ENCODE data around the gene PDE1A.

Gene PDE1A

GRCh38 chr2:182447163-182447562, 20.3 kb upstream of the PDE1A start:
- TF ChIP-seq CTCF (conservative IDR thresholded peaks at IDR 0.05), result no peak
- H3K27ac ChIP-seq, result no peak overlapping the region

GRCh38 chr2:182446087-182446486, 19.3 kb upstream of the PDE1A start:
- no peak for TF ChIP-seq CTCF (conservative IDR thresholded peaks at IDR 0.05)
- no peak overlapping the region for H3K27ac ChIP-seq

GRCh38 chr2:182445391-182445965, 18.6 kb upstream of the PDE1A start:
- no peak for TF ChIP-seq CTCF (conservative IDR thresholded peaks at IDR 0.05)

DNA sequence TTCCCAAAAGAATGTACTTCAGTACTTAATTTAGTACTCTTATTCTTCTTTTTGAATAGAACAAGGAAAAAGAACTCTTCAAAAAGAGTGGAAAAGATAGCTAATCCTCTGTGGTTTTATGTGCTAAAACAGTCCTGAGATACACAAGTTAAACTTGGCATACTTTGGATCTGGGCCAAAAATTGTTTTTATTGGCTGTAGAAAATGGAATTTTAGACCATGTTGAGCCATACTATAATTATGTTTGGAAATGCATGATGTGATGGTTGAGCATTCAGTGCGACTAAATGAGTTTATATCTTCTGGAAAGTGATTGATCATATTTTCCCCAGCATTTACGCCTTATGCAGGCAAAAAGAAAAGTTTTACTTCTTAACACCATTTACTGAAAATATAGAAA, 18.0 kb upstream of the PDE1A start:
- H3K27ac ChIP-seq, result no peak overlapping the region
- no peak for TF ChIP-seq CTCF (conservative IDR thresholded peaks at IDR 0.05)

More at GRCh38 chr2:182445391-182445965, 18.6 kb upstream of the PDE1A start:
- no peak overlapping the region for H3K27ac ChIP-seq

DNA sequence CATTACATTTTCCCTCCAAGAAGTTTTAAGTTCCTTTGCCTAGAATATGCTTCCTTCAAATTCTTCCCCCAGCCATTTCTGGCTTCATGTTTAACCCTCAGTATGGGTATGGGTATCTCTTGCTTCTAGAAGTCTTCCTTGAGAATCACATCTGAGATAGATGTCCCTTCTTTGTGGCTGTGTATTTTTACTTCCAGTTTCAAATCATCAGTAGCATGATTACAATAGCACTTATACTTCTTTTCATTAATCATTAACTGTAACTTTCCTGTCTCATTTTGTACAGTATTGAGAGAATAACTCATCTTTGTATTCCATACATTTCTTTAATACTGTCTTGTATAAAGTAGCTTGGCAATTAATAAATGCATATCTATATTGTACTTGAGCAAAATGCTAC, 17.3 kb upstream of the PDE1A start:
- no peak for TF ChIP-seq CTCF (conservative IDR thresholded peaks at IDR 0.05)
- no peak overlapping the region for H3K27ac ChIP-seq

GRCh38 chr2:182436252-182436651, 9.4 kb upstream of the PDE1A start:
- no peak for TF ChIP-seq CTCF (conservative IDR thresholded peaks at IDR 0.05)
- H3K27ac ChIP-seq, result no peak overlapping the region

DNA sequence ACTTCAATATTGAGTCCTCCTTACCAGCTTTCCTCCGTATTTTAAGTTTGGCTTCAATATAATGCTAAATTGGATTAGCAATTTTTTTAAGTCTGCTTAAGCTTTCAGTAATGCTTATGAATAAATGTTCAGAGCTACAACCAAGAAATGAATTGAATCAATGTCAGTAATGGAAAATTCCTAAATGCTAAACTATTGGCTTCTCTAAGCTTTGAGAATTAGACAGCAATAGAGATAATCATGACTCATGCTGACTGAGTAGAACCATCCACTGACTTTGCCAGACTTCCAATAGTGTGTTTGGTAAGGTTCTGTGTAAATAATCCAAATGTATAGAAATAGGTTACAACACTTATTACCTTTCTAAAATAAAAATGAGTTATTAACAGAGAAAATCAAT, 8.9 kb upstream of the PDE1A start:
- no peak for TF ChIP-seq CTCF (conservative IDR thresholded peaks at IDR 0.05)
- H3K27ac ChIP-seq, result no peak overlapping the region
